PC-9 (cell line): ENCODE data around the gene RILP. TPM values are rescaled to one million over a fixed set of nuclear protein-coding genes. Genes with fewer than 3 reads are reported as not detected.
A peak's percentile ranks its signal among the peaks of the same experiment; 100 is the strongest.

Experiments used
- BruUV-seq: library from RNA; stranded (reverse); fragments of 400-500 nt; replicated peaks from 2 replicates; lab custom pipeline; 2021; lab: Mats Ljungman, UMichigan
- CTCF ChIA-PET: fragments of 300-600 bp; sonication (Branson Sonifier 250); formaldehyde crosslinking; loops from one replicate; lab custom pipeline; 2022; ENCODE audit warnings: antibody characterized with exemption; lab: Charles Lee
- POLR2A ChIA-PET: fragments of 300-600 bp; sonication (Branson Sonifier 250); formaldehyde crosslinking; loops from one replicate; lab custom pipeline; 2022; ENCODE audit warnings: antibody characterized with exemption; ENCODE audit not compliant: unreplicated experiment; lab: Charles Lee
- DNase-seq, 2 experiments: peaks; one replicate each; pipeline versions ENCODE4 v3.0.0 to v3.0.0-alpha.2; 2015 to 2022; ENCODE audit warnings: mixed read lengths in 1 of 2
- H2AFZ ChIP-seq: fragments of 200-600 bp; sonication (generic); 2 replicates; pipeline ENCODE4 v1.8.1; 2017; ENCODE audit warnings: antibody characterized with exemption
- H3F3A ChIP-seq: fragments of 200-600 bp; sonication (generic); 2 replicates; pipeline ENCODE4 v1.8.1; 2017; ENCODE audit warnings: antibody characterized with exemption, mild to moderate bottlenecking, low read depth; ENCODE audit not compliant: insufficient read depth
- H3K27ac ChIP-seq: fragments of 200-600 bp; sonication (generic); 2 replicates; pipeline ENCODE4 v1.6.1; 2016; ENCODE audit warnings: mixed run types
- H3K27me3 ChIP-seq: fragments of 200-600 bp; sonication (generic); 2 replicates; pipeline ENCODE4 v1.6.1; 2016; ENCODE audit warnings: low read depth, mixed run types; ENCODE audit not compliant: insufficient read depth
- H3K36me3 ChIP-seq: fragments of 200-600 bp; sonication (generic); 2 replicates; pipeline ENCODE4 v1.6.1; 2016; ENCODE audit warnings: low read depth, mixed run types
- H3K4me1 ChIP-seq: fragments of 200-600 bp; sonication (generic); replicated peaks from 2 replicates; pipeline ENCODE4 v1.6.1; 2016; ENCODE audit warnings: mixed run types; ENCODE audit not compliant: insufficient read depth
- H3K4me2 ChIP-seq: fragments of 200-600 bp; sonication (generic); 2 replicates; pipeline ENCODE4 v1.6.1; 2017; ENCODE audit warnings: mixed run types
- H3K4me3 ChIP-seq: fragments of 200-600 bp; sonication (generic); 2 replicates; pipeline ENCODE4 v1.6.1; 2016; ENCODE audit warnings: mixed run types
- H3K79me2 ChIP-seq: fragments of 200-600 bp; sonication (generic); 2 replicates; pipeline ENCODE4 v1.6.1; 2017; ENCODE audit warnings: low read depth, mixed run types
- H3K9me2 ChIP-seq: fragments of 200-600 bp; sonication (generic); 2 replicates; pipeline ENCODE4 v1.8.1; 2017; ENCODE audit warnings: mild to moderate bottlenecking; ENCODE audit not compliant: insufficient read depth
- H3K9me3 ChIP-seq: fragments of 200-600 bp; sonication (generic); 2 replicates; pipeline ENCODE4 v1.8.1; 2016; ENCODE audit warnings: low read depth; ENCODE audit not compliant: insufficient read depth
- H4K20me1 ChIP-seq: fragments of 200-600 bp; sonication (generic); 2 replicates; pipeline ENCODE4 v1.8.1; 2017; ENCODE audit not compliant: insufficient read depth
- CTCF ChIP-seq: fragments of 200-600 bp; sonication (generic); conservative IDR thresholded peaks from 2 replicates; pipeline ENCODE4 v1.6.1; 2017; ENCODE audit warnings: mixed run types, antibody characterized with exemption, mild to moderate bottlenecking, moderate library complexity
- EZH2 ChIP-seq: fragments of 200-600 bp; sonication (generic); IDR thresholded peaks from 2 replicates; pipeline ENCODE4 v1.8.0; 2017; ENCODE audit warnings: antibody characterized with exemption, low read depth
- intact Hi-C: fragments of 100-400 bp; cut with micrococcal nuclease; formaldehyde crosslinking; loops from one replicate; pipeline ENCODE4 v1.10.0; 2022; ENCODE audit not compliant: unreplicated experiment
- total RNA-seq: library from RNA; stranded (reverse); gene quantifications from 2 replicates; pipeline ENCODE4 v1.2.3, GENCODE V29; 2021

Gene RILP
- total RNA-seq, 1 experiment from 2014 or later = 9.6 TPM

GRCh38 chr17:1686086-1686485, 36.4 kb upstream of the RILP start:
- peaks cover 23% of the 10 kb centered on the region for H4K20me1 ChIP-seq
- no peak overlapping the region; the same call in 1 of the 2 replicates for H3K4me3 ChIP-seq
- no TSS peak for BruUV-seq
- H3K9me3 ChIP-seq = no peaks in the 10 kb centered on the region
- H3F3A ChIP-seq = peaks cover 30% of the 10 kb centered on the region
- H3K4me1 ChIP-seq = peaks cover 29% of the 10 kb centered on the region
- CTCF ChIA-PET = no interaction called here
- peaks cover 33% of the 10 kb centered on the region for H3K79me2 ChIP-seq
- H3K9me2 ChIP-seq = no peaks in the 10 kb centered on the region
- TF ChIP-seq CTCF = no peak
- no peak for TF ChIP-seq EZH2
- peak overlapping the region; percentile 41; the same call in 1 of the 2 replicates for H3K27ac ChIP-seq
- H3K4me2 ChIP-seq = peak overlapping the region; percentile 77
- POLR2A ChIA-PET = interaction anchor here (0.7 kb wide), 1 partner anchor 23 kb away, joined by 3 read pairs; no protein-coding TSS in a partner anchor
- DNase-seq = peak; percentile 51 to 69
- peaks cover 24% of the 10 kb centered on the region for H3K36me3 ChIP-seq
- intact Hi-C loops = no loop called here
- peak overlapping the region; percentile 48; the same call in 1 of the 2 replicates for H2AFZ ChIP-seq
- H3K27me3 ChIP-seq = no peaks in the 10 kb centered on the region

GRCh38 chr17:1684378-1685189, 34.9 kb upstream of the RILP start, which contains the start of gene PRPF8:
Gene PRPF8, minus strand, starts transcription at chr17:1684867. Its CDS starts 296 bp downstream, at chr17:1684571.
- ChIA-PET POLR2A (interaction anchor here (0.6 to 1.5 kb wide), 5 partner anchors 15 to 652 kb away, joined by 3 to 26 read pairs (median 5); no protein-coding TSS in a partner anchor), CTCF (interaction anchor here (1.0 to 1.9 kb wide), 2 partner anchors 25 to 29 kb away, joined by 3 to 8 read pairs; no protein-coding TSS in a partner anchor)
- H3K27me3 ChIP-seq = no peaks in the 10 kb centered on the region
- H3K4me3 ChIP-seq = peak within 1 kb of the TSS; percentile 77
- intact Hi-C loops = loop anchor here (1.0 kb wide), 1 partner anchor 33 kb away; no protein-coding TSS in a partner anchor
- no peaks in the 10 kb centered on the region for H3K9me3 ChIP-seq
- peak; percentile 93 to 99 for DNase-seq
- BruUV-seq = no TSS peak
- TF ChIP-seq EZH2 = no peak
- no peak for TF ChIP-seq CTCF
- H3K4me1 ChIP-seq = peaks cover 29% of the 10 kb centered on the region
- peaks cover 34% of the 10 kb centered on the region for H4K20me1 ChIP-seq
- H3K79me2 ChIP-seq = peaks cover 45% of the 10 kb centered on the region
- H3K9me2 ChIP-seq = no peaks in the 10 kb centered on the region
- H2AFZ ChIP-seq = peak within 1 kb of the TSS; percentile 88
- H3K27ac ChIP-seq = peak within 1 kb of the TSS; percentile 59
- peaks cover 39% of the 10 kb centered on the region for H3K36me3 ChIP-seq
- peaks cover 36% of the 10 kb centered on the region for H3F3A ChIP-seq
- peak within 1 kb of the TSS; percentile 82 for H3K4me2 ChIP-seq

GRCh38 chr17:1683459-1683858, 33.8 kb upstream of the RILP start:
- no peak overlapping the region for H3K27ac ChIP-seq
- H3F3A ChIP-seq = peaks cover 40% of the 10 kb centered on the region
- peak overlapping the region; percentile 77 for H3K4me3 ChIP-seq
- H3K9me3 ChIP-seq = no peaks in the 10 kb centered on the region
- peaks cover 29% of the 10 kb centered on the region for H3K4me1 ChIP-seq
- H3K27me3 ChIP-seq = no peaks in the 10 kb centered on the region
- H2AFZ ChIP-seq = no peak overlapping the region
- peaks cover 49% of the 10 kb centered on the region for H3K79me2 ChIP-seq
- DNase-seq = no peak
- TSS peak; percentile 37 for BruUV-seq
- intact Hi-C loops = no loop called here
- no peak for TF ChIP-seq CTCF
- no peak for TF ChIP-seq EZH2
- H3K9me2 ChIP-seq = no peaks in the 10 kb centered on the region
- POLR2A ChIA-PET = interaction anchor here (0.5 kb wide), 1 partner anchor 132 kb away, joined by 12 read pairs; no protein-coding TSS in a partner anchor
- H3K4me2 ChIP-seq = peak overlapping the region; percentile 82
- CTCF ChIA-PET = interaction anchor here (0.7 to 1.9 kb wide), 3 partner anchors 30 to 141 kb away, joined by 3 to 8 read pairs (median 5); no protein-coding TSS in a partner anchor
- H4K20me1 ChIP-seq = peaks cover 45% of the 10 kb centered on the region
- peaks cover 51% of the 10 kb centered on the region for H3K36me3 ChIP-seq
